Fibroblast of skin of right biceps (primary cell): Measurements from ENCODE around the gene CSAD.
"Not testable (repeated sequence)": the region's sequence is repeated elsewhere in the genome, so short reads cannot be mapped to it uniquely, and the experiment has no call there.

ENCODE experiments used
- DNase-seq: peaks from one replicate; pipeline ENCODE4 v3.0.0-alpha.2; 2013

Gene CSAD

GRCh38 chr12:53218551-53219291, 38.0 kb upstream of the CSAD start:
- no peak for DNase-seq

- DNase-seq, result no peak
Observed at GRCh38 chr12:53217931-53218307, 37.2 kb upstream of the CSAD start.

GRCh38 chr12:53217051-53217930, 36.6 kb upstream of the CSAD start:
- peak; percentile 28 for DNase-seq

GRCh38 chr12:53215497-53215896, 34.8 kb upstream of the CSAD start:
- DNase-seq, result no peak

GRCh38 chr12:53214687-53215455, 34.1 kb upstream of the CSAD start:
- peak; percentile 37 for DNase-seq

- no peak for DNase-seq
Observed at GRCh38 chr12:53214221-53214620, 33.5 kb upstream of the CSAD start.

- DNase-seq, result peak; percentile 69
Observed at GRCh38 chr12:53213348-53213747, 32.6 kb upstream of the CSAD start.

- DNase-seq, result no peak
Observed at GRCh38 chr12:53212931-53213330, 32.2 kb upstream of the CSAD start.

GRCh38 chr12:53211476-53212381, 31.0 kb upstream of the CSAD start:
- no peak for DNase-seq

- DNase-seq, result no peak
Observed at GRCh38 chr12:53210843-53211242, 30.1 kb upstream of the CSAD start.

GRCh38 chr12:53208877-53209463, 28.2 kb upstream of the CSAD start:
- DNase-seq, result no peak

GRCh38 chr12:53208435-53208834, 27.7 kb upstream of the CSAD start:
- DNase-seq, result no peak

- no peak for DNase-seq
Observed at GRCh38 chr12:53207042-53207441, 26.3 kb upstream of the CSAD start, which contains the start of gene ITGB7. ITGB7 (minus strand) TSS chr12:53207251; CDS start chr12:53200443, 6,808 bp downstream.

- DNase-seq, result peak; percentile 87
Observed at GRCh38 chr12:53205747-53206419, 25.2 kb upstream of the CSAD start.

- DNase-seq, result no peak
Observed at GRCh38 chr12:53204351-53204750, 23.6 kb upstream of the CSAD start.

- DNase-seq, result not testable (repeated sequence)
Observed at GRCh38 chr12:53202316-53202715, 21.6 kb upstream of the CSAD start.

GRCh38 chr12:53201639-53202038, 20.9 kb upstream of the CSAD start:
- DNase-seq, result no peak

- no peak for DNase-seq
Observed at GRCh38 chr12:53201177-53201541, 20.4 kb upstream of the CSAD start.

GRCh38 chr12:53200458-53201176, 19.9 kb upstream of the CSAD start:
- no peak for DNase-seq

GRCh38 chr12:53200107-53200457, 19.4 kb upstream of the CSAD start:
- no peak for DNase-seq

- no peak for DNase-seq
Observed at GRCh38 chr12:53199700-53200099, 19.0 kb upstream of the CSAD start.
